Stimulated activated CD4-positive, alpha-beta T cell treated with anti-CD3 and anti-CD28 coated beads, Interleukin-1b, Interleukin-23, amount 100 ng/mL, for 1 hour (primary cell): ENCODE data around the gene SCUBE1.

Experiments
- DNase-seq, 2 donors: peaks; one replicate each; pipeline ENCODE4 v3.0.0-alpha.2; 2020; ENCODE audit warnings: low read depth in 2 of 2

The SCUBE1 gene

DNA sequence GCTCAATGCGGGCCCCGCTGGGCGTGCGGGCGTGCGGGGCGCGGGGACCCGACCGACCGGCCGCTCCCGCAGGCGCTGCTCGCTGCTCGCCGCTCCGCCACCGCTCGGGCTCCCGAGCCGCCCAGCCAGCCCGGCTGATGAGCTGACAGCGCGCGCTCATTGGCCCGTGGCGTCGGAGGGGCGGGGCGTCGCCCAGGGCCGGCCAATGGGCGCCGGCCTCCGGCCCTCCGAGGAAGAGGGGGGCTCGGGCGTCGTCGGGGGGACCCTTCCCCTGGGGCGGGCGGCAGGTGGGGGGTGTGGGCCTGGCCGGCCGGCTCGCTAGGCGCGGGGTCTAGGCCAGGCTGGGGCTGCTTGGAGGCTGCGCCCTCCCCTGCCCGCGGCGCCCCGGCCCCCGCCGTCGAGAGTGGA lies at the start of gene SCUBE1:
TSS of gene SCUBE1 (minus strand) at position 111 of the 408 bp plus-strand sequence. CDS start 111 bp downstream, outside the sequence.
- peak; percentile 7 to 39 for DNase-seq

DNA sequence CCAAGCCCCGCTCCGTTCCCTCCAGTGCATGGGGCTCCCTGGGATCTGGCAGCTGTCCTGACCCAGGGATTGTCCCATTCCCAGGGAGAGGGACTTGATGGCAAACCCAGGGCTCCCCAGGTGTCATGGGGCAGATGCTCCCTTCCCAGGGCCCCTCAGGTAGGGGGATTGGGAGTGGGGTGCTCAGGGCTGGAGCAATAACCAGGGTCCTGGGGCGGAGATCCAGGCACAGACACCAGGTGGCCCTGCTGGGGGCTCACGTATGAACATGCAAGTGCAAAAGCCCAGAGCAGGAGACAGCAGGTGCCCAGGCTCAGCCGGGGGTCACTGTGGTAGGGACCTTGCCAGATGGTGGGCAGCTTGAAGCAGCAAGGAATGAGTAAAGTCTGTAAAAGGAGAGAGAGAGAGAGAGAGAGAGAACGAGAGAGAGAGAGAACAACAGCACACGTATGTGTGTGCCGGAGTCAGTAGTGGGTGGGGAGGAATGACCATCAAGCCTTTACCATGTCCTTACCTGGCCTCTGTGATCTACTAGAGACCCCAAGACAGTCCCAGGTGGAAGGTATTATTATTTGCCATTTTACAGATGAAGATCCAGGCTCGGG lies 49.3 kb upstream of the SCUBE1 start:
- no peak for DNase-seq

DNA sequence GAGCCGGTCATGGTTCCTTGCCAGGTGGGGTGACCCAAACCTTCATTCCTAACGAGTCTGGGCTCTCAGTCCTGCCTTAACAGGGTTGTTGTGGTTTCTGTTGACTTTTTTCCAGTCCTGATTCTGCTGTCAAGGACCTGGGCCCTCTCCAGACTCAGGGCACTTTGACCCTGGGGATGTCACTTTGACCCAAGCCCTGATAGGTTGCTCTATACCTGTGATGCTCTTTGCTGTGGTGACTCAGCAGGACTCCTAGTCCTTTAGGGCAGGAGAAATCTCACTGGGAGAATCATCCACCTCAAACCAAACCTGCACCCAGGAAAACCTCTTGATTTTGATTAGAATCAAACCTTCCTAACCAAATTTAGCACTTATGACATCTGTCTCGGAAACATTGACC lies 48.1 kb upstream of the SCUBE1 start:
- DNase-seq = no peak

DNA sequence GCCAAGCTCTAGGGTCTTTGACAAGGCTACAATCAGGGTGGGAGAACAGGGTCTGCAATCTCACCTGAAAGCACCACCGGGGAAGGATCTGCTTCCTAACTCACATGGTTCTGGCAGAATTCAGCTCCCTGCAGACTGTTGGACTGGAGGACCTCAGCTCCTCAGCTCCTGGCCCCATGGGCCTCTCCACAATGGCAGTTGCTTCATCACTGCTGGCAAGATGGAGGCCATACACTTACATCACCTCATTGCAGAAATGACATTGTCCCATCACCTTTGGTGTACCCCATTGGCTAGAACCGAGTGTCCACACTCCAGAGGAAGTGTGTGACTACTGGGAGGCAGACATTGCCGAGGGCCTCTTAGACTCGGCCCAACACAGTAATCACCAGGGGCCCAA lies 47.7 kb upstream of the SCUBE1 start:
- DNase-seq = no peak

DNA sequence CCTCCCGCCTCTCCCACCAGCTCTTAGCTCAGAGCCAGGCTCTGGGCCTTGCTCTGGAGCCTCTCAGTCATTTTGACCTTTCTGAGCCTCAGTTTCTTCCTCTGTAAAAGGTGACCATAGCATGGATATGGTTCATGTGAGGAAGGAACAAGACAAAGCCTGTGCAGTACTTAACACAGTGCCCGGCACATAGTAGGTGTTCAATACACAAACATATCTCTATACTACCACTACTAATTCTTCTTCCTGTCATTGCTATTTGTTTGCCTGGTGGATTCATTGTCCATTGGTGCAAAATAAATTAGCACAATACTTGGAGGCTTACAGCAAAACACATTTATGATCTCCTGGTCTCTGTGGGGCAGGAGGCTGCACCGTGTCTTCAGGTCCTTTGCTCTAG lies 47.0 kb upstream of the SCUBE1 start:
- no peak for DNase-seq

DNA sequence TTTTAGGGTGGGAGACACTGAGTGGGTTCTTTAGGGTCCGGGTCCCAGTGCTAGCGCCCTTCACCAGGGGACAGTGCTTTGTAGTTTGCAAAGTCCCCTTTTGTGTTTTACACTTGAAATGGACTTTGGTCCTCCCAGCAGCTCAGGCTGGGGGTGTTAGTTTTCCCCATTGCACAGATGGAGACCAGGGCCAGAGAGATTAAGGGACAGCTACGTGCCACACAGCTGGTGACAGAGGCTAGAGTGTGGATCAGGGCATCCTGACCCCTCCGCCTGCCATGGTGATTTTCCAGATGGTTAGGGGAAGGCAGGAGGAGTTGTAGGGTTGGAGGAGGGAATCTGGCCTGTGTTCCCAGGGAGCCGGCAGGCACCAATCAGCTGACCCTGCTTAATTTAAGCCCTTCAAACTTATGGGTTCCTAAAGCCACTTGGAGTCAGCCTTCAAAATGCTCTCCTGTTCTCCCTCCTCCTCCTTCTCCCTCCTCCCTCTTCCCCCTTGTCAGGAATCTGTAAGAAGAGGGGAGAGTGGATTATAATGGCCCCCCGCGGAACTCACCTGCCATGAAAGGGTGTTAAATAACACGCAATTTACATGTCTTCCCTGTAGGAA lies 46.2 kb upstream of the SCUBE1 start:
- no peak for DNase-seq

DNA sequence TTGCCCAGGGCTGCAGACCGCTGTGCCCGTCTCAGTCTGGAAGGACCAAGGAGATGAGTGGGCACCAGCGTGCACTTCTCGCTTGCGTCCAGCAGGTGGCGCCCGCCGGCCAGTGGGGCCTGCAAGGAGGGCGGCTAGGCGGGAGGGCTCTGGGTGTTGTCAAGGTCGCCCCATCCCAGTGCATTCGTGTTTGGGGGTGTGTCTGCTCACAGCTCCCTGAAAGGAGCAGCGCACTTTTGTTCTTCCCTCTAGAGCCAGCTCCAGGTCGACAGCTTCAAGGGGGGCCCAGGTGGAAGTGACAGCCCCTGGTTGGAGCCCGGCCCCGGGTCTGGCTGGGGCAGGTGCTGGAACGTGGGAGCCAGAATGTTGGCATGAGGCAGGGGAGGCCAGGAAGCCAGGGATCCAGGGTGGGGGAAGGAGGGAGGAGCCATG lies 45.3 kb upstream of the SCUBE1 start:
- peak; percentile 33 to 57 for DNase-seq

DNA sequence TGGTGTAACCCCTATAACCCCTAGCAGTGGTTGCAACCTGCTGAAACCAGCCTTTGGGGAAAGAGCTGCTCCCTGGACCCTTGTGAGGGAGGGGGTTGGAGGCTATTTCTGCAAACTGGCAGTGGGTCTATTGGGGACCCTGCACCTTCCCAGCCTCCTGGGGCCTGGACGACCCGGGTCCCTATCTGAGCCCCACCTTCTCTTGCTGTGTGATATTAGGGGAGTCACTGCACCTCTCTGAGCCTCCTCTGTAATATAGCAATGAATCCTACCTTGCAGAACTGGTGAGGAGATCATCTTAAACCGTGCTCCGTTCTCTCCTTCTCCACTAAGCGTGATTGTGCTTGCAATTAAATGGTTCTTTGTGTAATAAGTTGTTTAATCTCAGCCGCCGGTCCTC lies 44.6 kb upstream of the SCUBE1 start:
- DNase-seq = no peak

DNA sequence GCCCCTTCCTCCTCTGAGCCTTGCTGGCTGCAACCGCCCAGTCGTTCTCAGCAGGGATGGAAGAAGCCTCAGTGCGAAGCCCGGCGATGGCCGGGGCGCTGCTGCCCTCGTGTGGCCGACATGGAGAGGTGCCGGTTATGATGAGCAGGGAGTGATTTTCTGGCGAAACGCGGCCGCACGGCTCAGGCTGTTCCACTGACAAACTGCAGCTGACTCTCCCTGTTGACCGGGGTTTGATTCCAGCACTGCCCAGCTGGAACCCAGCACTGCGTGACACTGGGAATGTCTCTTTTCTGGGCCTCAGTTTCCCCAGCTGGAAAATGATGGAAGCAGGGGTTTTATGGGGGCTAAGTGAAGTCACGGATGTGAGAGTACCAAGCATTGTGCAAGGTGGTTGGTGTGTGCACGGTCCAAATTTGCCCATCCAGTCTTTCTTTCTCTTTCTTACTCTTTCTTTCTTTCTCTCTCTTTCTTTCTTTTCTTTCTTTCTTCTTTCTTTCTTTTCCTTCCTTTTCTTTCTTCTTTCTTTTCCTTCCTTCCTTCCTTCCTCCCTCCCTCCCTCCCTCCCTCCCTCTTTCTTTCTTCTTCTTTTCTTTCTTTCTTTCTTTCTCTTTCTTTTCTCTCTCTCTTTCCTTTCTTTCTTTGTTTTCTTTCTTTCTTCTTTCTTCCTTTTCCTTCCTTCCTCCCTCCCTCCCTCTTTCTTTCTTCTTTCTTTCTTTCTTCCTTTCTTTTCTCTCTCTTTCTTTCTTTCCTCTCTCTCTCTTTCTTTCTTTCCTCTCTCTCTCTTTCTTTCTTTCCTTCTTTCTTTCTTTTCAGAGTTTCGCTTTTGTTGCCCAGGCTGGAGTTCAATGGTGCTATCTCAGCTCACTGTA lies 42.8 kb upstream of the SCUBE1 start:
- peak; percentile 41 to 46 for DNase-seq

DNA sequence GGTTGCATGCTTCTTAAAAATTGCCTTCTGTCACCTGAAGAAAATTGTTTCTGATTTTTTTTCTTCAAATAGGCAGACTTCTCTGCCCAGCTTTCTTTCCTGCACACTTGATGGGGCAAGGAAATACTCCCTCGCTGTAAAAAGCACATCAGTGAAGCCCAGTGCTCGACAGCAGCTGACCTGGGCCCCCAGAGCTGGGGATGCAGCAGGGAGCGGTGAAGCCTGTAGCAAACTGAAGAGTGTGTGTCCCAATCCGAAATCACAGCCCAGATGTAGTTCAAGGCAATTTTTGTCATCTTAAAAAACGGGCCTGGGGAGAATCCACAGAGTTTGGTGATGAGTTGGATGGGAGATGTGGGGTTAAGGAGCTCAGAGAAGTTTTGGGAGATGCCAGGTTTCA lies 41.7 kb upstream of the SCUBE1 start:
- DNase-seq = no peak

DNA sequence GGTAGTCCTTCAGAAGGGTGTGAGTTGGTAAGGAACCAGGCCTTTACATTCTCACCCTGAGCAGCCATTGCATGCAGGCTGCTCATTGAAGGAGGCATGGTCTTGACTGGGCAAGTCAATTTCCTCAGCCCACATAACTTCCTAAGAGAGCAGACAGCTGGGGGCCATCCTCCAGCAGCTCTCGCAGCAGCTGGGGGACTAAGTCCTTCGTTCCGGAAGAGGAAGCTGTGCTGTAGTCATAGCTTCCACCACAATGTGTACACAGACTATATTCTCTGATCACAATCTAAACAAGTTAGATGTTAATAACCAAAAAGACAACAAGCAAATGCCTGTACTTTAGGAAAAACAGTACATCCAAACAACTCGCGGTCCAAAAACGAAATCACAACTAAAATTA lies 38.5 kb upstream of the SCUBE1 start:
- DNase-seq = no peak

DNA sequence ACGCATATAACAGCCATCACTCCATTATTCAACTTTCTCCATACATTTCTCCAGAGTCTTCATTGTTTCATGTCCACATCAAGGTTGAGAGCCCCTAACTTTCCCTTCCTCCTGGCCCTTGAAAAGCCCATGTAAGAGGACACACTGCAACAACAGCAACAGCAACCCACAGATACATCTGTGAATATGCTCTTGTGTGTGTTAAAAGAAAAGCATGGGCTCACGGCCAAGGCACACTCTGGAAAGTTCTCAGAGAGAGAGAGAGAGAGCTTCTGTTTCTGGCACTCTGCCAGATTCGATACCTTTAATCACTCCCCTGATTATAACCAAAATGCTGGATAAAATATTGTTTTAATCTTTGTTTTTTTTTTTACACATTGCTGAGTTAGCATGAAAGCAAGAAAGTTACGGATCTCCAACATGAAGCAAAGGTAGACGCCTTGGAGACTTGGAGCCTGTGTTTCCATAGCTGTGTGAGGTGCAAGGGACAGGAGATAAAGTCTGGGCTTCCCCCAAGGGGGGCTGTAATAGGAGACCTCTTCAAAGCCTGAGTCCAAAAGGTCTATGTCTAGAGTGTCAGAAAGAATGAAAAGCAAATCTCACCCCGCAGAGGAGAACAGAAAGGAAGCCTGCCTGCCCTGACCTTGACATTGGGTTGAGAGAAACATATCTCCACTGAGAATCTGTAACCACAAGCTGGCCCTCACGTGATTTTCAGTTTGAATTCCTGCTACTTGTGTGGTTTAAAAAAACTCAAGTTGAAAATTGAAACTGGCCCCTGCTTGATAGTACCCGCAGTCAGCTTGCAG lies 34.9 kb upstream of the SCUBE1 start:
- DNase-seq = no peak

DNA sequence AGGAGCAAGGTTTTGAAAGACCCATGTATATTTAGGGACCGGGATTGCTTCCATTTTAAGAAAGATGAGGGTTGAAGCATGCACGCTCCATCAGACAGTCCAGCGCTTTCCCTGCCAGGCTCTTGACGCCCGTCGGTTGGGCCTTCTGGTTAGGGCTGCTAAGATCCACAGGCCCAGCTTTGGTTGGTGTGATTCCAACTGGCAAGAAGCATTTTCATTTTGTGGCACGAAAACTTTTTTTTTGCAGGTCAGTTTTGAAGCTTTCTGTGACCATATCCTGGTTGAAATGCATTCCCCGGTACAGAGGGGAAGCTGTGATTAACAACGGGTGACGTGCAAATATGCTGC lies 34.4 kb upstream of the SCUBE1 start:
- DNase-seq = no peak

DNA sequence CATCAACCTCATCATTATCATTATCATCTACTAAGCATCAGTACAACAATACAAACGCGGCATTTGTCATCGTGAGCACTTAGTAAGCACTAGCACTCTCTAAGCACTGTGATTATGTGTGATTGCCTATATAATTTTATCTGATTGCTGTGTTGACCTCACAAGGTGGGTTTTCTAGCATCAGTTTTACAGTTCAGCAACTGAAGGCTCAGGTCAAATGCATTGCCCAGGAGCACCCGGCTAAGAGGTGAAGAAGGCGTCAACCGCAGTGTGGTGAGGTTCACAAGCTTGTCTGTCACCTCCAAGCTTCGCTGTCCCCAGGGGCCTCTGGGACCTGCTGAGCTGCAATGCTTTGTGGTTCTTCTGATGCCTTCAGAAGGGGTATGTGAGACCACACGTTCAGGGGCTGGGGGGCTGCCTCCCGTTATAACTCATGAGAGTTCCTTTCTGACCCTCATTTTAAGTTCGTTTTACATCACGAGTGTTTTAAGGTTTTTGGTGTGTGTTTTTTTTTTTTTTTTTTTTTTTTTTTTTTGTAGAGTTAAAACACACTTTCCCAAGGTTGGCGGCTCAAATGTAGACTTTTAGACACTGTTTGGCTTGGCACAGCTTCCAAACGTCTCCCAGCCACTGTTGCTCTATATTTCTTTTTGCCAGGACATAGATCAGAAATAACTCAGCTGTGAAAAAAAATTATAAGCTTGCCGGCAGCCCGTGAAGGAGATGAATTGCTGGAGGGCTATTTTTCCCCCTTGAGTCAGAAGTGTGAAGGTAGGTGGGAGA lies 33.8 kb upstream of the SCUBE1 start:
- no peak for DNase-seq

DNA sequence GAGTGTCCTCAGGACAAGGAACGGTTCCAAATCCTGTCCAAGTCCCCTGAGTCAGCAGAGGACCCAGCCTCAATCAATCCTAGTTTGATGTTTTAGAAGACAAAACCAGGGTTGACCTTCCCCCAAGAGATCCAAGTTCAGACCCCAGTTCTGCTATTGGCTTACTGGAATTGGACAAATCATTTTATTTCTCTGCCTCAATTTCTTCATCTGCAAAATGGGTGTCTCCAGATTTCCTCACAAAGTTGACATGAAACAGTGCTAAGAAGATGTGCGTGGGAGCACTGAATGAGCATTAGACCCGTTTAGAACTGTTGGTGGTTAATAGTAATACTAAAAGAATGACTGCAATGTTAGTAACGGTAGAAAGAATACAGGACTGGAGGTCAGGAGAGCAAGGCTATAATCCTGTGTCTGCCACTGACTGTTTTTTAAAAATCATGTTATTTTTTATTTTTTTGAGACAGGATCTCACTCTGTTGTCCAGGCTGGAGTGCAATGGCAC lies 32.8 kb upstream of the SCUBE1 start:
- no peak for DNase-seq

DNA sequence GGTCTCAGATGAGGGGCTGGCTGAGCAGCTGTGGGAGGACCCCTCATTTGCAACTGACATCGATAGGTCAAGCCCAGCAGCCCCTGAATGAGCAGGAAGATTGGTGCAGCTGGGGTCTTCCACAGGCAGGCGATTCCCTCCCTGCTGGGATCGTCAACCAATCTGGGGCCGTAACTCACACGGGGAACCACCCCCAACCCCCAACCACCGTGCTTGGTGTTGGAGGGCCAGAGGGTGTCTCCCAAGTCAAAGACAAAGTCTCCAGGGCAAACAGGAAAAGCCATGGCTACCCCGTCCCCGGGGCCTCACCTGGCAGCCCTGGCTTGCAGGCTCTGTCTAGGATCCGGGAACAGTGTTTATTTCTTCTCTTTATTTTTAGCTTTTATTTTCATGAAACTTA lies 26.9 kb upstream of the SCUBE1 start:
- no peak for DNase-seq

DNA sequence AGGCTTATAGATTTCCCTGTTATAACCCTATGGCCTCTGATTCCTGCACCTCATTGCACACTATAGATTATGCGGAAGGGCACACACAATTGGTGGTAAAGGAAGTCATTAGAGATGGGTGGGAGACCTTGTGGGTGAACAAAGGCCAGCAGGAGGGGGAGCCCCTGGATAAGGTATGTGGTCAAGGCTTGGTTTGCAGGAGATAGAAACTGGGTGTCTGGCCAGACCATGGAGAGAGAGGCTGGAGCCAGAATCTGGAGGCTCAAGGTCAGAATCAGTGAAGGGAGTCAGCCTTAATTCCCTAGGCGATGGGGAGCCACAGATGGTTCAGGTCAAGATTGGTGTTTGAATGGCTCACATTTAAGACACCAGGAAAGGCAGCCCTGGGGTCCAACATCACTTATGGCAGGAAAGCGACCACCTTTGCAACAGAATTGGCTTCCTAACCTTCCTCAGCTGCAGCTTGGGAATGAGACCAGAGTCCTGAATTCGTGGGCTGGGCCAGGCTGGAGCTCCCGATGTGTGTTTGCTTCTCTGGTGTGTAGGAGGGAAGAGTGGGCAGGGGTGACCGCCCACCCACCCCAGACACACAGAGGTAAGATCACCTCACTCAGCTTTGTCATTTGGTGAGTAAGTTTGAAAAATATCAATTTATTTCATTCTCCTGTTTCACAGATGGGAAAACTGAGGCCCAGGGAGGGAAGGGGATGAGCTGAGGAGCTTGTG lies 22.7 kb upstream of the SCUBE1 start:
- DNase-seq = no peak

DNA sequence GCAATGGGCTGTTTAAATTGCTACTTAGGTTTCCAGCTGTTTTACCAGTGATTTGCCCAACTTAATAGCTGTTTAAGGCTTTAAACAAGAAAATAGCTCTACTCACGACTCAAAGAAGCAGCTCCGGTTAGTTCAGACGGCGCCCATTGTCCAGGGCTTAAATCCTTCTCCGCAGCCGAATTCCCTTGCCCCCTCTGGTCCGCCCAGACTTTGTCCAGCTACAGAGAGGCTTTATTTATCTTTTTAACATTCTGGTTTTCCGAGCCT lies 20.9 kb upstream of the SCUBE1 start:
- no peak for DNase-seq

DNA sequence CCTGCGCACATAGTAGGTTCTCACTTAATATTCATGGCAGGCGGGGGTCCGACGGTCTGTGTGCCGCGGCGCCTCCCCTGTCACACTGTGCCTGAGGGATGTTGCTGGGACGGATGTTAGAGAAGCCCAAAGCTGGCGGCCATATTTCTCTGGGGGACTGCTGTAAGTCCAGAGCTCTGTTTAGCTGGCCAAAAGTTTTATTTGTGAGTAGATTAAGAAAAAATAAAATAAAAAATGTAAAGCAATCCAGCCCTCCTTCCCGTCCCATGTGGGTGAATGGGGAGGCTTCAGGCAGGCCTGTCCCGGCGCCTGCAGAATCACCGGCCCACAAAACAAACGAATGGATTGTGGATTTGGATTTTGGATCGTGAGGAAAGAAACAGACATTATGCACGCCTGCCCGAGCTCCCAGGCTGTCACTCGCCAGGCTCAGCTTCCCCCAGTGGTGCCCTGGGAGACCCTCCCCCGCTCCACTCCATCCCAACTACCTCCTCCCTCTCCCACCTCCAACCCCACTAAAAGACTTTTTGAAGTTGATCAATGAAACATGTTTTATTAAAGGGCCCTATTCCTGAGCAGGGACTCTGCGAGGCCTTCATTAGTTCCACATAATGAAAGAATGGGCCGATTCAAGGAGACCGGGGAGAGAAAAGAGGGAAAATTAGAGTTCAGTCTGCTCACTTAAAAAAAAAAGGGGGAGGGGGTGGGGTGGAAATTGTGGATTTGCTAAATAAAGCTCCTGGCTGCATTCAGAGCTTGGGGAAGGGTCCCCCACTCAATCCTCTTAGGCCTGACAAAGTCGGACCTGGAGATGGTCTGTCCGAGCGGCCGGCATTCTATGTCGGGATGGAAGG lies 20.4 kb upstream of the SCUBE1 start:
- DNase-seq = no peak

DNA sequence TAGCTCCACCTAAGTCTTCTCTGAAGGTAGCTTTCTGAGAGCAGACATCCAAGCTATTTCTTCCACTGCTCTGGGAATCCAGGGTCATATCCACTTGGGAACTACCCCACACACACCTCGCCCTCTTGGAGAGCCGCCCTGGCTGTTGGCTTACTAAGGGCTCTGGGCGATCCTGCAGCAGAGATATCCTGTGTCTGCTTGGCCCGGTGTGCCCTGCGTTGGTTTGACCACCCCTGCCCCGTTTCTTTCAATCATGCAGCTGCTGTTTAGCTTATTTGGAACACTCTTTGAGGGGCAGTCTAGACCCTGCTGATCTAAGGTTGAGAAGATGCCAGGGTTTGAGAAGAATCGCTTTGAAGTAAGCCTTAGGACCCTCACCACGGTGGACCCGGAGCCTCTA lies 17.4 kb upstream of the SCUBE1 start:
- DNase-seq = no peak
